NCI-H748 treated with DMSO at 0.1 percent for 48 hours (cell line): ENCODE measurements around the gene POU2F1.
"Not testable (repeated sequence)": the region's sequence is repeated elsewhere in the genome, so short reads cannot be mapped to it uniquely, and the experiment has no call there.

Source experiments
- DNase-seq: peaks from one replicate; lab custom pipeline; 2025; lab: John Stamatoyannopoulos, UW

POU2F1 gene

GRCh38 chr1:167314671-167315070, 94.0 kb downstream of the POU2F1 start:
- DNase-seq = no peak

DNA sequence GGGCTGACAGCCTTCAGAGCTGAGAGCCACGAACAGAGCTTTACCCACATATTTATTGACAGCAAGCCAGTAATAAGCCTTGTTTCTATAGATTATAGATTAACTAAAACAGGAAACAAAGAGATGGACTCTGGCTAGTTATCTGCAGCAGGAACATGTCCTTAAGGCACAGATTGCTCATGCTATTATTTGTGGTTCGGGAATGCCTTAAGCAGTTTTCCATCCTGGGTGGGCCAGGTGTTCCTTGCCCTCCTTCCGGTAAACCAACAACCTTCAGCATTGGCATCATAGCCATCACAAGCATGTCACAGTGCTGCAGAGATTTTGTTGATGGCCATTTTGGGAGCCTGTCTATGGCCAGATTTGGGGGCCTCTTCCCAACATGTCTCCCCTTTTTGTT, 96.8 kb downstream of the POU2F1 start:
- no peak for DNase-seq

DNA sequence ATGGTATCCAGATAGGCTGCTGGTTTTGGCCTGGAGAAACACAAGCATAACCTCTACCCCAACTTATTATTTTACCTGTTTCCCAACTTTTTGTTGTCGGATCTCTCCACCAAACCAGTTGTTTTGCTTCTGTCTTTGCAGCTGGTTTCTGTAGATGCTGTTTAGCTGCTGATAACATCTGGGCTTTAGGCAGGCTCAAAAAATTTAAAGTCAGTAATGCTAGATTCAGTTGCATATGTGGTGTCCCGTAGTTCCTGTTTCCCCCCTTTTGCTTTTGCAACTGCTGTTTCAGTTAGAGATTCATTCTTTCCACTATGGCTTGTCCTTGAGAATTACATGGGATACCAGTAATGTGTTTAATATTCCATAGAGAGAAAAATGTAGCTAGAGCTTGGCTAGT, 98.5 kb downstream of the POU2F1 start:
- not testable (repeated sequence) for DNase-seq

DNA sequence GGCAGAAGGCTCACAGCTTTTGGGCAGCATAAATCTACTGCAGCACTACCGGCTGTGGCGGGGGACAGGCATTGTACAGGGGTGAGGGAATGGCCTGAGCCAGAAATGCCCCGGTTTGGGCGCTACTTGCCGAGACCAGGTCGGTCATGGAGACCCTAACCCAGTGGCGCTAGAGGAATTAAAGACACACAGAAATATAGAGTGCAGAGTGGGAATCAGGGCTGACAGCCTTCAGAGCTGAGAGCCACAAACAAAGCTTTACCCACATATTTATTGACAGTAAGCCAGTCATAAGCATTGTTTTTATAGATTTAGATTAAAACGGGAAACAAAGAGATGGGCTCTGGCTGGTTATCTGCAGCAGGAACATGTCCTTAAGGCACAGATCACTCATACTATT, 101.8 kb downstream of the POU2F1 start:
- no peak for DNase-seq

GRCh38 chr1:167325151-167325550, 104.5 kb downstream of the POU2F1 start:
- DNase-seq = no peak

- no peak for DNase-seq
Observed at GRCh38 chr1:167328306-167328815, 107.7 kb downstream of the POU2F1 start.

DNA sequence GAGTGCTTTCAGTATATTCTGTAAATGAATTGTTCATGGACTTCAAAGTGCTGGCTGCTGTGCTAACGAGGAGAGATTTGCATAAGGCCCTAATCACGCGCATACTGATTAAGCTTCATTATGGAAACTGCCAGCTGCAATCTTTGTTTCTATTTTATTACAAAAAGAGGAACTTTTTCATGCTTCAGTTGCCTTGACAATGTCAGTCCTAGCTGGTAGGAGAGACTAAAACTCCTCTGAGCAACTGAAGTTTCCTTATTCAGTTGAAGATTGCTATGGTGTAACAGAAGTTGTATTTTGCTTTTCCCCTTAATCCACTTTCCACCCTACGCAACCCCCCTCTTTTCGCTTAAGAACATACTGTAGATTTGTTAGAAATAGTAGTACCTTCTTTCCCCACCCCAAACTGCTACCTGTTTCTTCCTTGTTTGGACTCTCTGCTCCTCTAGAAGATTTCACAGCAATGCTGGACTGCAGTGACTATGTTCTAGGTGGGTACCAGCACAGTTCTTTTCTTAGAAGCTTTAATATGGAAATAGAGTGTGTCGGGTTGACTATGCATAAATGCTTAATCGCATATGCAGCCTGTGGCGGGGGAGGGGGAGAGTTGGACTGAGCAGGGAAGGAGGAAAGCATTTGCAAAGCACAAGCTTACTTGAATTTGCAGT, 108.3 kb downstream of the POU2F1 start:
- DNase-seq = no peak

DNA sequence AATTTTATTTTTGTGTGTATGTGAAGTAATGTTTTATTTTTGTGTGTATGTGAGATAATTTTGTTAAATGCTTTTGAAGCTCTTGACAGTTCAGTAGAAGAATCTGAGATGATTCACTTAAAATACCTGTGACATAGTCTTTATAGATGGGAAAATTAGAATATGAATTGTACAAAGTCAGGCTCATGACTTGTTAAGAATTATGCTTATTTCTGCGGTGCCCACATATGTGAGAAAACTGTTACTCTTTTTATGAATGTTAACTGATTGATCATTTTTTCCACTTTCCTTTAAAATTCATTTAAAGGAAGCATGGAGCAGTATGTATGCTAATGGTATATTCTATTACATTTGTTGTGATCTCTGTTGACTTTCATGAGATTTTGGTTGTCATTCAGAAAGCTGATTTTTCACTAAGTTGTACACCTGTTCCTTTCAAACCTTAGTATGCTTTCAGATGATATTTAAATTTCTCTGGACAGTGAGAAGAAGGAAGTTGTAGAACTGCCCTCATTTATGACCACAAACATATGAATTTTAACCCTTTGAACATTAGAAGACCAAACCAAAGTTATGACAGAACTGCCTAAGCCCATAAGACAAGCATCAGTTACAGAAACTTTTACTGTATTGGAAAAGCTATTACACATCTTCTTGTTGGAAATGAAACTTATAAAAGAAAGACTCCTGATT, 110.1 kb downstream of the POU2F1 start:
- DNase-seq = no peak

DNA sequence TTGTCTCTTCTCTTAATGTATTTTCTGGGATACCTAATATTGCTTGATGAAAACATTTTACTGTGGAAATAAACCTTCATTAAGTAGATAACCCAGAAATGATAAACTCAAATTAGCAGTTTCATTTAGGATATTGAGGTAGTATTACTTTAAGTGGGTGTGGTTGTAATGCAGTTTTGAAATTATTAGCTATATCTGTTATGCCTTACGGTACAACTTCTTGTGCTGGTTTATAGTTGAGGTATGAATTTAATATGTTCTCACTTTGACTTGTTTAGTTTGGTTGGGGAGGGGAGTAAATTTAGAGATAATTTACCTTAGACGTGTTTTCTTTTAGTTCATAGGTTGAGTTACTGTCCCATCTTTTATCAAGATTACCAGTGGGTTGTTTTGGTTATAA, 111.0 kb downstream of the POU2F1 start:
- DNase-seq = no peak

GRCh38 chr1:167332503-167332902, 111.8 kb downstream of the POU2F1 start:
- DNase-seq = no peak

DNA sequence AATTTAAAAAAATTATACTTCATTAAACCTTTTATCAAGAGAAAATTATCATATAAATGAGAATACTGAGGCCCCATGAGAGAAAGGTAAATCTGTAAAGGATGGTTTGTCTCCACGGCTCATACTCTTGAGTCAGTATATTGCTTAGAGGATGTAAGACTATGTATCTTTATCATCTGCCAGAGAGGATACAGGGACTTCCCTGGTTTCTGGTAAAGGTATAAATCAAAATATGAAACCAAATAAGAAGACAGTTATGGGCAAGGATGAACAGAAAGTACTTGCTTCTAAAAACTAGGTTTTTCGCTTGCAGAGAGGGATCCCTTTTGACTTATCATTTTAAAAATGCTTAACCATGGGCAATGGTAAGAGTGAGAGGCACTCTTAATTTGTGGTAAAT, 112.4 kb downstream of the POU2F1 start:
- no peak for DNase-seq

GRCh38 chr1:167333703-167334102, 113.0 kb downstream of the POU2F1 start:
- DNase-seq = no peak

- DNase-seq = no peak
Observed at GRCh38 chr1:167339405-167339804, 118.7 kb downstream of the POU2F1 start.

GRCh38 chr1:167342846-167343245, 122.2 kb downstream of the POU2F1 start:
- DNase-seq = no peak

DNA sequence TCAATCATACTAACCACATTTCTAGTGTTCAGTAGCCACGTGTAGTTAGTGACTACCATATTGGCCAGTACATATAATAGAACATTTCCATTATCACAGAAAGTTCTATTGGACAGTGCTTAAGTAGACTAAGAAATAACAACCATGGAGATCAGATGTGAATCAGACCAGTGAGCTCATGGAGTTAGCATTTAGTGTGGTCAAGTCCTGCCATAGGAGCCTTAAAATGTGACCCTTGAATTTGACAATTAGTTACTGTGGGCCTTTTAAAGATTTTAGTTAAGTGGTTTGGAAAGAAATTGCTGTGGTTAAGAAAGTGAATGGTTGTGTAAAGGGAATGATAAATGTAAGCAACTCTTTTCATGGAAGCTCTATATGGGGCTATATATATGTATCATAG, 123.4 kb downstream of the POU2F1 start:
- no peak for DNase-seq

DNA sequence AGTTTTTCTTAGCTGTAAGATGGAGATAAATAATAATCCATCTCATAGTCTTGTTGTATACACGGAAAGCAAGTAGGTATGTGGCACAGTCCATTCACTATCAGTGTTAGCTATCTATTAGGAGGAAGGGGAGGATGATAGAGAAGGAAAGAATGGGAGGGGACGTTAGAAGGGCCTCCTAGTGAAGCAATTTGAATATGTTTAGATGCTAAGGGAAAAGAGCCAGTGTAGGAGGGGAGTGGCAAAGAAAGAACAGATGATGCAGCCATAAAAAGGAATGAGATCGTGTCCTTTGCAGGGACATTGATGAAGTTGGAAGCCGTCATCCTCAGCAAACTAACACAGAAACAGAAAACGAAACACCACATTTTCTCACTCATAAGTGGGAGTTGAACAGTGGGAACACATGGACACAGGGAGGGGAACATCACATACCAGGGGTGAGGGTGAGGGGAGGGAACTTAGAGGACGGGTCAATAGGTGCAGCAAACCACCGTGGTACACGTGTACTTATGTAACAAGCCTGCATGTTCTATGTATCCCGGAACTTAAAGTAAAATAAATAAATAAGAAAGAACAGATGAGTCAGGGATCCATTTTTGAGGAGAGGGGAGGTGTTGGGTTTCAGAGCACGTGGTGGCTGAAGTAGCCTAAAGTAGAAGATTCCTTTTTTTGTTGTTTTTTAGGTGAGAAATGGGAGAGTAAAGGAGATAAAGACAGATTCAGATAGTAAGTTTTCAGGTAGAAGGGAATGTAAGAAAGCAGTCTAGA, 124.1 kb downstream of the POU2F1 start:
- no peak for DNase-seq

- DNase-seq = no peak
Observed at GRCh38 chr1:167345386-167345733, 124.7 kb downstream of the POU2F1 start.

DNA sequence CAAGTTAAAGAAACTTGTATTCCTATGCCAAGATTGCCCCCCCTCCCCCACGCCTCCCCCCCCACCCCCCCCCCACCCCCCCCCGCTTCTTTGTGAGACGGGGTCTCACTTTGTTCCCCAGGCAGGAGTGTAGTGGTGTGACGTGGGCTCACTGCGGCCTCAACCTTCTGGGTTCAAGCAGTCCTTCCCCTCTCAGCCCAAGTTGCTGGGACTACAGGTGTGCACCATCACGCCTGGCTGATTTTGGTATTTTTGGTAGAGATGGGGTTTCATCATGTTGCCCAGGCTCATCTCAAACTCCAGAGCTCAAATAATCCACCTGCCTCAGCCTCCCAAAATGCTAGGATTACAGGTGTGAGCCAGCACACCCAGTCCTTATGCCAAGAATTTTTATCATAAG, 136.6 kb downstream of the POU2F1 start:
- DNase-seq = no peak

DNA sequence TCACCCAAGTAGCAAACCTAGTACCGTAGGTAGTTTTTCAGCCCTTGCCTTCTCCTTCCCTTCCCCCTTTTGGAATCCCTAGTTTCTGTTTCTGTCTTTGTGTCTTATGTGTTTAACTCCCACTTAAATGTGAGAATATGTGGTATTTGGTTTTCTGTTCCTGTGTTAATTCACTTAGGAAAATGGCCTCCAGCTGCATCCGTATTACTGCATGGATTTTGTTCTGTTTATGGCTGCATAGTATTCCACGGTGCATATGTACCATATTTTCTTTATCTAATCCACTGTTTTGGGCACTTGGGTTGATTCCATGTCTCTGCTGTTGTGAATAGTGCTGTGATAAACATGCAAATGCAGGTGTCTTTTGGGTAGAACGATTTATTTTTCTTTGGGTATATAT, 138.6 kb downstream of the POU2F1 start:
- no peak for DNase-seq

- DNase-seq = no peak
Observed at GRCh38 chr1:167360120-167360519, 139.4 kb downstream of the POU2F1 start.

- DNase-seq = no peak
Observed at GRCh38 chr1:167362638-167363037, 142.0 kb downstream of the POU2F1 start.

GRCh38 chr1:167364826-167365225, 144.1 kb downstream of the POU2F1 start:
- no peak for DNase-seq

- DNase-seq = no peak
Observed at GRCh38 chr1:167365360-167365759, 144.7 kb downstream of the POU2F1 start.
